GM12878 (cell line): ENCODE results near the gene ADK.

Experiments
- CREB1 ChIP-seq: IDR thresholded peaks from 2 replicates; pipeline ENCODE4 v1.6.1; 2012; ENCODE audit warnings: low read depth, mild to moderate bottlenecking, inconsistent platforms
- CTCF ChIP-seq, 3 experiments: IDR thresholded peaks in 2 of 3; conservative IDR thresholded peaks in 1 of 3; 2 replicates each; pipeline ENCODE4 v1.5.1; 2011; ENCODE audit warnings: low read depth in 3 of 3, low read length in 3 of 3, mild to moderate bottlenecking in 3 of 3, control low read depth in 2 of 3, moderate library complexity in 2 of 3, inconsistent platforms in 1 of 3, mixed read lengths in 1 of 3; ENCODE audit not compliant: control insufficient read depth in 2 of 3, insufficient read depth in 1 of 3; ENCODE audit errors: extremely low read depth in 1 of 3
- IKZF2 ChIP-seq, 2 experiments: fragments of 450-650 bp; IDR thresholded peaks; 2 replicates each; pipeline ENCODE4 v1.6.1; 2017; ENCODE audit warnings: mild to moderate bottlenecking in 2 of 2, moderate library complexity in 2 of 2
- JUND ChIP-seq: IDR thresholded peaks from 2 replicates; pipeline ENCODE4 v1.6.1; 2012; ENCODE audit warnings: low read depth, mild to moderate bottlenecking, low read length, improper control_type of control experiment, moderate library complexity
- TAF1 ChIP-seq: IDR thresholded peaks from 2 replicates; pipeline ENCODE4 v1.6.1; 2011; ENCODE audit warnings: mild to moderate bottlenecking, low read depth, low read length, borderline replicate concordance
- ZNF384 ChIP-seq: IDR thresholded peaks from 2 replicates; pipeline ENCODE4 v1.6.1; 2012; ENCODE audit warnings: low read depth, mild to moderate bottlenecking, low read length, improper control_type of control experiment, borderline replicate concordance

DNA sequence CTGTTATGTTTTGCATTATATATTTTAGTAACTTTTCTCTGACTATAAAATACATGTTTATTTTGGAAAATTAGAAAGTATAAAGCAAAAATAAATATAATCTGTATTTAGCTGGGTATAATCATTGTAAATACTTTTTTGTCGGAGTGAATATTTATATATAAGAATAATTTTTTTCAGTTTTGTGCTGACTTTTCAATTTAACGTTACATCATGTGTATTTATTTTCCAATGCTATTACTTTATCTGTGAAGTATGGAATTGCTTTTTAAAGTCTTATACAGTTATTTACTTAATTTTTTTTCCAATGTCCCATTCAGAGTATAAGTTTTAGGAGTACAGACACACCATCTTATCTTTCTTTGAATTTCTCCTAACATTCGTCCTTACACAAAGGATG is 15.6 kb upstream of the ADK start:
- TF ChIP-seq ZNF384: no peak
- TF ChIP-seq JUND: no peak
- TF ChIP-seq CTCF (IDR thresholded peaks at IDR 0.05 in 2 of 3, conservative IDR thresholded peaks at IDR 0.05 in 1 of 3; ENCODE audit: control insufficient read depth in 2 of 3, extremely low read depth in 1 of 3, insufficient read depth in 1 of 3, low read depth in 3 of 3, low read length in 3 of 3): no peak
- TF ChIP-seq CREB1: no peak
- no peak for TF ChIP-seq IKZF2 (IDR thresholded peaks at IDR 0.05)
- no peak for TF ChIP-seq TAF1
